ENCODE data around the gene RRAD.

The RRAD gene

DNA sequence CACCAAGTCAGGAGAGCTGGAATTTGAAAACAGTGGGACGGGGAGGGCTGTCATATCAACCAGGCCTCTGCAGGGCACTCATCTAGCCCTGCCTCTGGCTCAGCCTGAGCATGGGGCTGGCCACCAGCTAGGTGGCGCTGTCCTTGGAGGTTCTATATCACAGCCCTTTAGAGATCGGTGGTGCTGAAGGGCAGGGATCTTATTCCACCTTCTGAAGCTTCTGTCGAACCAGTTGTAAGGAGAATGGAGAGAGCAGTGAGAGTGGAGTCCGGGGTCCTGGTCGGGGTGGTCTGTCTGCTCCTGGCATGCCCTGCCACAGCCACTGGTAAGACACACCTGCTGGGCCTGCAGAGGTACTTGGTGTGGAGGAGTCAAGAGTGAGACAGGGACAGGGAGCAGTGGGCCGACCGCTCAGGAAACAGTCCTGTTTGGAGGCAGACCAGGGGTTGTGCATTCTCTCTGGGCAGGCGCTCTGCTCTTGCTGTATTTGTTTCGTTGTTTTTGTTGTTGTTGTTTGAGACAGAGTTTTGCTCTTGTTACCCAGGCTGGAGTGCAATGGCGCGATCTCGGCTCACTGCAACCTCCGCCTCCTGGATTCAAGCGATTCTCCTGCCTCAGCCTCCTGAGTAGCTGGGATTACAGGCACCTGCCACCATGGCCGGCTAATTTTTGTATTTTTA lies 35.9 kb upstream of the RRAD start, which contains the start of gene CES3 (continued):
- no peak for TF ChIP-seq ZFHX2 (tag by site-specific recombination; conservative IDR thresholded peaks at IDR 0.05)
- TF ChIP-seq, protein P1, sequence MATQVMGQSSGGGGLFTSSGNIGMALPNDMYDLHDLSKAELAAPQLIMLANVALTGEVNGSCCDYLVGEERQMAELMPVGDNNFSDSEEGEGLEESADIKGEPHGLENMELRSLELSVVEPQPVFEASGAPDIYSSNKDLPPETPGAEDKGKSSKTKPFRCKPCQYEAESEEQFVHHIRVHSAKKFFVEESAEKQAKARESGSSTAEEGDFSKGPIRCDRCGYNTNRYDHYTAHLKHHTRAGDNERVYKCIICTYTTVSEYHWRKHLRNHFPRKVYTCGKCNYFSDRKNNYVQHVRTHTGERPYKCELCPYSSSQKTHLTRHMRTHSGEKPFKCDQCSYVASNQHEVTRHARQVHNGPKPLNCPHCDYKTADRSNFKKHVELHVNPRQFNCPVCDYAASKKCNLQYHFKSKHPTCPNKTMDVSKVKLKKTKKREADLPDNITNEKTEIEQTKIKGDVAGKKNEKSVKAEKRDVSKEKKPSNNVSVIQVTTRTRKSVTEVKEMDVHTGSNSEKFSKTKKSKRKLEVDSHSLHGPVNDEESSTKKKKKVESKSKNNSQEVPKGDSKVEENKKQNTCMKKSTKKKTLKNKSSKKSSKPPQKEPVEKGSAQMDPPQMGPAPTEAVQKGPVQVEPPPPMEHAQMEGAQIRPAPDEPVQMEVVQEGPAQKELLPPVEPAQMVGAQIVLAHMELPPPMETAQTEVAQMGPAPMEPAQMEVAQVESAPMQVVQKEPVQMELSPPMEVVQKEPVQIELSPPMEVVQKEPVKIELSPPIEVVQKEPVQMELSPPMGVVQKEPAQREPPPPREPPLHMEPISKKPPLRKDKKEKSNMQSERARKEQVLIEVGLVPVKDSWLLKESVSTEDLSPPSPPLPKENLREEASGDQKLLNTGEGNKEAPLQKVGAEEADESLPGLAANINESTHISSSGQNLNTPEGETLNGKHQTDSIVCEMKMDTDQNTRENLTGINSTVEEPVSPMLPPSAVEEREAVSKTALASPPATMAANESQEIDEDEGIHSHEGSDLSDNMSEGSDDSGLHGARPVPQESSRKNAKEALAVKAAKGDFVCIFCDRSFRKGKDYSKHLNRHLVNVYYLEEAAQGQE (tag by site-specific recombination; IDR thresholded peaks at IDR 0.05): peak; percentile 55; the same call in 1 of the 2 replicates
- TF ChIP-seq CTCF (tag by site-specific recombination; IDR thresholded peaks at IDR 0.05): peak; percentile 95
- TF ChIP-seq ZNF521 (tag by site-specific recombination; IDR thresholded peaks at IDR 0.05): no peak
- no peak for TF ChIP-seq ZNF548 (tag by site-specific recombination; IDR thresholded peaks at IDR 0.05)
- TF ChIP-seq ZNF202 (tag by site-specific recombination; IDR thresholded peaks at IDR 0.05; ENCODE audit: borderline replicate concordance): no peak
- TF ChIP-seq, protein P2, sequence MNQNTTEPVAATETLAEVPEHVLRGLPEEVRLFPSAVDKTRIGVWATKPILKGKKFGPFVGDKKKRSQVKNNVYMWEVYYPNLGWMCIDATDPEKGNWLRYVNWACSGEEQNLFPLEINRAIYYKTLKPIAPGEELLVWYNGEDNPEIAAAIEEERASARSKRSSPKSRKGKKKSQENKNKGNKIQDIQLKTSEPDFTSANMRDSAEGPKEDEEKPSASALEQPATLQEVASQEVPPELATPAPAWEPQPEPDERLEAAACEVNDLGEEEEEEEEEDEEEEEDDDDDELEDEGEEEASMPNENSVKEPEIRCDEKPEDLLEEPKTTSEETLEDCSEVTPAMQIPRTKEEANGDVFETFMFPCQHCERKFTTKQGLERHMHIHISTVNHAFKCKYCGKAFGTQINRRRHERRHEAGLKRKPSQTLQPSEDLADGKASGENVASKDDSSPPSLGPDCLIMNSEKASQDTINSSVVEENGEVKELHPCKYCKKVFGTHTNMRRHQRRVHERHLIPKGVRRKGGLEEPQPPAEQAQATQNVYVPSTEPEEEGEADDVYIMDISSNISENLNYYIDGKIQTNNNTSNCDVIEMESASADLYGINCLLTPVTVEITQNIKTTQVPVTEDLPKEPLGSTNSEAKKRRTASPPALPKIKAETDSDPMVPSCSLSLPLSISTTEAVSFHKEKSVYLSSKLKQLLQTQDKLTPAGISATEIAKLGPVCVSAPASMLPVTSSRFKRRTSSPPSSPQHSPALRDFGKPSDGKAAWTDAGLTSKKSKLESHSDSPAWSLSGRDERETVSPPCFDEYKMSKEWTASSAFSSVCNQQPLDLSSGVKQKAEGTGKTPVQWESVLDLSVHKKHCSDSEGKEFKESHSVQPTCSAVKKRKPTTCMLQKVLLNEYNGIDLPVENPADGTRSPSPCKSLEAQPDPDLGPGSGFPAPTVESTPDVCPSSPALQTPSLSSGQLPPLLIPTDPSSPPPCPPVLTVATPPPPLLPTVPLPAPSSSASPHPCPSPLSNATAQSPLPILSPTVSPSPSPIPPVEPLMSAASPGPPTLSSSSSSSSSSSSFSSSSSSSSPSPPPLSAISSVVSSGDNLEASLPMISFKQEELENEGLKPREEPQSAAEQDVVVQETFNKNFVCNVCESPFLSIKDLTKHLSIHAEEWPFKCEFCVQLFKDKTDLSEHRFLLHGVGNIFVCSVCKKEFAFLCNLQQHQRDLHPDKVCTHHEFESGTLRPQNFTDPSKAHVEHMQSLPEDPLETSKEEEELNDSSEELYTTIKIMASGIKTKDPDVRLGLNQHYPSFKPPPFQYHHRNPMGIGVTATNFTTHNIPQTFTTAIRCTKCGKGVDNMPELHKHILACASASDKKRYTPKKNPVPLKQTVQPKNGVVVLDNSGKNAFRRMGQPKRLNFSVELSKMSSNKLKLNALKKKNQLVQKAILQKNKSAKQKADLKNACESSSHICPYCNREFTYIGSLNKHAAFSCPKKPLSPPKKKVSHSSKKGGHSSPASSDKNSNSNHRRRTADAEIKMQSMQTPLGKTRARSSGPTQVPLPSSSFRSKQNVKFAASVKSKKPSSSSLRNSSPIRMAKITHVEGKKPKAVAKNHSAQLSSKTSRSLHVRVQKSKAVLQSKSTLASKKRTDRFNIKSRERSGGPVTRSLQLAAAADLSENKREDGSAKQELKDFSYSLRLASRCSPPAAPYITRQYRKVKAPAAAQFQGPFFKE (tag by site-specific recombination; IDR thresholded peaks at IDR 0.05; ENCODE audit: borderline replicate concordance): no peak
- no peak for TF ChIP-seq ZNF138 (tag by site-specific recombination; IDR thresholded peaks at IDR 0.05; ENCODE audit: borderline replicate concordance)
- TF ChIP-seq SP3 (tag by site-specific recombination; IDR thresholded peaks at IDR 0.05): no peak
- TF ChIP-seq, protein P3, sequence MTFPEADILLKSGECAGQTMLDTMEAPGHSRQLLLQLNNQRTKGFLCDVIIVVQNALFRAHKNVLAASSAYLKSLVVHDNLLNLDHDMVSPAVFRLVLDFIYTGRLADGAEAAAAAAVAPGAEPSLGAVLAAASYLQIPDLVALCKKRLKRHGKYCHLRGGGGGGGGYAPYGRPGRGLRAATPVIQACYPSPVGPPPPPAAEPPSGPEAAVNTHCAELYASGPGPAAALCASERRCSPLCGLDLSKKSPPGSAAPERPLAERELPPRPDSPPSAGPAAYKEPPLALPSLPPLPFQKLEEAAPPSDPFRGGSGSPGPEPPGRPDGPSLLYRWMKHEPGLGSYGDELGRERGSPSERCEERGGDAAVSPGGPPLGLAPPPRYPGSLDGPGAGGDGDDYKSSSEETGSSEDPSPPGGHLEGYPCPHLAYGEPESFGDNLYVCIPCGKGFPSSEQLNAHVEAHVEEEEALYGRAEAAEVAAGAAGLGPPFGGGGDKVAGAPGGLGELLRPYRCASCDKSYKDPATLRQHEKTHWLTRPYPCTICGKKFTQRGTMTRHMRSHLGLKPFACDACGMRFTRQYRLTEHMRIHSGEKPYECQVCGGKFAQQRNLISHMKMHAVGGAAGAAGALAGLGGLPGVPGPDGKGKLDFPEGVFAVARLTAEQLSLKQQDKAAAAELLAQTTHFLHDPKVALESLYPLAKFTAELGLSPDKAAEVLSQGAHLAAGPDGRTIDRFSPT (tag by site-specific recombination; IDR thresholded peaks at IDR 0.05): no peak
- no peak for TF ChIP-seq FEZF1 (tag by site-specific recombination; IDR thresholded peaks at IDR 0.05)
- TF ChIP-seq ZNF114 (tag by site-specific recombination; IDR thresholded peaks at IDR 0.05): no peak
- no peak for TF ChIP-seq ATF2 (tag by site-specific recombination; IDR thresholded peaks at IDR 0.05; ENCODE audit: low read depth)
- no peak for TF ChIP-seq YY2 (tag by site-specific recombination; IDR thresholded peaks at IDR 0.05)
- TF ChIP-seq HOXA7 (CRISPR knock-in tag; IDR thresholded peaks at IDR 0.05; ENCODE audit: borderline replicate concordance): no peak
- no peak for TF ChIP-seq ZNF10 (tag by site-specific recombination; IDR thresholded peaks at IDR 0.05)
- no peak for TF ChIP-seq KLF17 (tag by site-specific recombination; IDR thresholded peaks at IDR 0.05)
- TF ChIP-seq ZIC2 (tag by site-specific recombination; IDR thresholded peaks at IDR 0.05): no peak
- no peak for TF ChIP-seq ZNF223 (tag by site-specific recombination; IDR thresholded peaks at IDR 0.05)
- TF ChIP-seq ZNF707 (tag by site-specific recombination; IDR thresholded peaks at IDR 0.05): no peak
- peak; percentile 25; the same call in 1 of the 2 replicates for TF ChIP-seq MZF1 (tag by site-specific recombination; IDR thresholded peaks at IDR 0.05; ENCODE audit: borderline replicate concordance)
- no peak for TF ChIP-seq ZNF433 (tag by site-specific recombination; IDR thresholded peaks at IDR 0.05; ENCODE audit: low read depth)
- TF ChIP-seq TRIM28 (IDR thresholded peaks at IDR 0.05; ENCODE audit: borderline replicate concordance, low read length): peak; percentile 58; the same call in 1 of the 2 replicates

Data from HEK293 (cell line).